K562 (cell line): Measurements from ENCODE around the gene MAST4. TPM values are rescaled to one million over a fixed set of nuclear protein-coding genes. Genes with fewer than 3 reads are reported as not detected.

Experiments
- ATAC-seq: fragments of 200-7000 bp; cut with Tn5 transposase; 3 replicates; pipeline ENCODE4 v1.9.1; 2020; ENCODE audit warnings: moderate library complexity
- BruUV-seq: library from RNA; stranded (reverse); fragments of 400-500 nt; replicated peaks from 2 replicates; lab custom pipeline; 2021; lab: Mats Ljungman, UMichigan
- CTCF ChIA-PET: fragments of 300-600 bp; formaldehyde crosslinking; extraction: SDS; loops from one replicate; lab custom pipeline; 2021; ENCODE audit warnings: low intra/inter-chr PET ratio; lab: Yijun Ruan, JAX
- POLR2A ChIA-PET: fragments of 300-600, 350-650 bp; sonication (Branson Sonifier 250); formaldehyde crosslinking; extraction: SDS; loops from one replicate; lab custom pipeline; 2021; ENCODE audit warnings: antibody characterized with exemption, inconsistent platforms; lab: Yijun Ruan, JAX
- DNase-seq, 4 experiments: peaks; one replicate each; pipeline versions ENCODE4 v3.0.0 to v3.0.0-alpha.2; 2011 to 2018; ENCODE audit warnings: low spot score in 3 of 4, mixed read lengths in 3 of 4; ENCODE audit errors: extremely low read depth in 1 of 4
- FAIRE-seq: peaks from 2 replicates; lab custom pipeline; 2011; peaks lifted over from hg19 to GRCh38; lab: Jason Lieb, UNC
- H2AFZ ChIP-seq: 2 replicates; pipeline ENCODE4 v1.6.0; 2011; ENCODE audit warnings: low read depth, low read length, control low read depth, inconsistent platforms
- H3K27ac ChIP-seq: fragments of 200-600 bp; 3 replicates; pipeline ENCODE4 v1.8.0; 2011; ENCODE audit warnings: low read depth, mild to moderate bottlenecking, control low read depth, inconsistent platforms, low read length, moderate library complexity, mixed read lengths; ENCODE audit errors: extremely low read depth
- H3K27me3 ChIP-seq, 2 experiments: fragments of 300-600 bp in 1 of 2; 2 replicates in 1 of 2; 3 replicates in 1 of 2; pipeline versions ENCODE4 v1.6.0 to v1.8.0; 2011; ENCODE audit warnings: inconsistent platforms in 2 of 2, low read length in 2 of 2, mild to moderate bottlenecking in 1 of 2, mixed read lengths in 1 of 2, moderate library complexity in 1 of 2; ENCODE audit not compliant: control insufficient read depth in 2 of 2, insufficient read depth in 2 of 2
- H3K36me3 ChIP-seq: fragments of 300-600 bp; 3 replicates; pipeline ENCODE4 v1.8.0; 2011; ENCODE audit warnings: mild to moderate bottlenecking, low read length, inconsistent platforms; ENCODE audit not compliant: control insufficient read depth, insufficient read depth
- H3K4me1 ChIP-seq, 2 experiments: fragments of 200-600 bp in 1 of 2; replicated peaks in 1 of 2; 2 replicates in 1 of 2; 3 replicates in 1 of 2; pipeline versions ENCODE4 v1.5.1 to v1.8.0; 2011; ENCODE audit warnings: inconsistent platforms in 2 of 2, low read length in 2 of 2, mild to moderate bottlenecking in 1 of 2, mixed read lengths in 1 of 2, moderate library complexity in 1 of 2; ENCODE audit not compliant: control insufficient read depth in 2 of 2, insufficient read depth in 2 of 2
- H3K4me2 ChIP-seq: 2 replicates; pipeline ENCODE4 v1.6.1; 2011; ENCODE audit warnings: low read length, control low read depth, inconsistent platforms, mixed read lengths; ENCODE audit not compliant: insufficient read depth
- H3K4me3 ChIP-seq: fragments of 200-600 bp; sonication (generic), shearing (Covaris generic); 2 replicates; pipeline ENCODE4 v1.5.1; 2016; ENCODE audit warnings: control low read depth, inconsistent platforms
- H3K79me2 ChIP-seq: fragments of 200-600 bp; 3 replicates; pipeline ENCODE4 v1.8.0; 2011; ENCODE audit warnings: low read length, inconsistent platforms; ENCODE audit not compliant: control insufficient read depth, insufficient read depth
- H3K9ac ChIP-seq, 2 experiments: 2 replicates each; pipeline versions ENCODE4 v1.6.0 to v1.6.1; 2011; ENCODE audit warnings: low read depth in 2 of 2, low read length in 2 of 2, control low read depth in 1 of 2, inconsistent platforms in 1 of 2, mild to moderate bottlenecking in 1 of 2, mixed read lengths in 1 of 2; ENCODE audit not compliant: insufficient read depth in 1 of 2
- H3K9me1 ChIP-seq: one replicate; pipeline ENCODE4 v1.6.0; 2011; ENCODE audit warnings: inconsistent platforms, mild to moderate bottlenecking, low read length, moderate library complexity; ENCODE audit not compliant: control insufficient read depth, insufficient read depth
- H3K9me3 ChIP-seq: replicated peaks from 2 replicates; pipeline ENCODE4 v1.5.1; 2011; ENCODE audit warnings: low read depth, low read length, inconsistent platforms; ENCODE audit not compliant: control insufficient read depth, insufficient read depth
- H4K20me1 ChIP-seq: replicated peaks from 2 replicates; pipeline ENCODE4 v1.6.1; 2011; ENCODE audit warnings: low read length, inconsistent platforms, mixed read lengths; ENCODE audit not compliant: control insufficient read depth, insufficient read depth
- E2F5 ChIP-seq: sonication (generic); formaldehyde crosslinking; IDR thresholded peaks from 2 replicates; pipeline ENCODE4 v1.8.0; 2022; ENCODE audit warnings: mild to moderate bottlenecking, missing genetic modification reagents
- HNRNPK ChIP-seq: fragments of 200-400 bp; formaldehyde crosslinking; IDR thresholded peaks from one replicate; pipeline ENCODE4 v1.6.1; 2018; ENCODE audit warnings: mild to moderate bottlenecking, low read depth, low read length; ENCODE audit not compliant: poor library complexity, severe bottlenecking
- NFE2L1 ChIP-seq: fragments of 450-650 bp; IDR thresholded peaks from 2 replicates; pipeline ENCODE4 v1.6.1; 2016; ENCODE audit warnings: missing genetic modification characterization, low read depth, mild to moderate bottlenecking, missing compliant biosample characterization, moderate library complexity, borderline replicate concordance
- NFYB ChIP-seq: IDR thresholded peaks from 2 replicates; pipeline ENCODE4 v1.6.1; 2011; ENCODE audit warnings: mild to moderate bottlenecking, moderate library complexity; ENCODE audit not compliant: insufficient read length; ENCODE audit errors: extremely low read depth
- PCBP2 ChIP-seq: fragments of 200-400 bp; formaldehyde crosslinking; IDR thresholded peaks from 2 replicates; pipeline ENCODE4 v1.6.1; 2018; ENCODE audit warnings: low read length, low read depth, mild to moderate bottlenecking, moderate library complexity; ENCODE audit not compliant: poor library complexity, severe bottlenecking
- SOX6 ChIP-seq: fragments of 450-650 bp; IDR thresholded peaks from 2 replicates; pipeline ENCODE4 v1.6.1; 2014; ENCODE audit warnings: mild to moderate bottlenecking
- WGBS: fragments of 100-300 bp; shearing (Covaris generic); methylation state at CpG from one replicate; pipeline ENCODE4 v1.1.6; 2016; ENCODE audit warnings: low coverage, mixed read lengths; ENCODE audit not compliant: insufficient coverage; ENCODE audit errors: missing lambda C conversion rate; 5-methylcytosine and 5-hydroxymethylcytosine counted together
- in situ Hi-C: fragments of 300-500 bp; cut with MboI; formaldehyde crosslinking; loops from 4 replicates; pipeline ENCODE4 v1.15.0; 2018; ENCODE audit warnings: inconsistent platforms, mixed read lengths
- intact Hi-C: fragments of 100-400 bp; cut with micrococcal nuclease; formaldehyde crosslinking; loops from 2 replicates; pipeline ENCODE4 v1.14.2; 2022
- polyA plus RNA-seq, 8 experiments: library from polyadenylated mRNA; depleted of rRNA in 4 of 8; stranded (reverse) in 5 of 8; unstranded in 3 of 8; fragments of >200 nt; fragmentation: Nextera tagmentation in 2 of 8; fragmentation: Illumina TruSeq in 1 of 8; extraction: Ambion mirVana in 2 of 8; extraction: Trizol in 1 of 8; gene quantifications; 2 replicates each; pipeline versions ENCODE4 v1.2.1 to v1.2.3, GENCODE V29; 2011 to 2014; ENCODE audit warnings: inconsistent platforms in 1 of 8, missing spikeins in 1 of 8
- total RNA-seq, 7 experiments: library from RNA; depleted of rRNA in 6 of 7; stranded (reverse); fragments of >200 nt in 6 of 7; fragmentation: Illumina TruSeq in 2 of 7; extraction: Trizol in 2 of 7; gene quantifications; 2 replicates each; pipeline versions ENCODE4 v1.2.1 to v1.2.3, GENCODE V29; 2011 to 2021; ENCODE audit warnings: low replicate concordance in 1 of 7

The MAST4 gene
- total and polyA plus RNA-seq, 9 of the 15 experiments (the other 6 are each of a cell fraction or from before 2014, with no cell fraction given): 0.88 to 10.1 (median 5.2) TPM

GRCh38 chr5:67090040-67090439 is 493.8 kb downstream of the MAST4 start:
- Histone ChIP-seq H3K27me3 (no peaks in the 10 kb centered on the region), H3K36me3 (peaks cover 3% of the 10 kb centered on the region; the same call in 2 of the 3 replicates), H2AFZ (no peak overlapping the region), H3K27ac (no peak overlapping the region), H3K4me2 (no peak overlapping the region), H3K79me2 (no peaks in the 10 kb centered on the region), H3K9ac (no peak overlapping the region), H3K9me3 (no peaks in the 10 kb centered on the region), H3K9me1 (no peaks in the 10 kb centered on the region), H4K20me1 (no peaks in the 10 kb centered on the region), H3K4me1 (no peaks in the 10 kb centered on the region), H3K4me3 (no peak overlapping the region)
- CTCF ChIA-PET: no interaction called here
- in situ Hi-C loops (no loop called here), intact Hi-C loops (no loop called here)
- DNase-seq: no peak
- ATAC-seq: no peak
- BruUV-seq: no TSS peak
- no CpG with 5 or more reads among the region's 2 CpGs for WGBS
- no peak for FAIRE-seq
- POLR2A ChIA-PET: no interaction called here
- TF ChIP-seq NFYB (no peak), NFE2L1 (tag) (no peak), SOX6 (no peak), E2F5 (no peak), PCBP2 (peak; percentile 20), HNRNPK (peak; percentile 55)
